ENCODE measurements around the gene LACRT. TPM values are rescaled to one million over a fixed set of nuclear protein-coding genes. Genes with fewer than 3 reads are reported as not detected.

Gene LACRT
- total and polyA plus RNA-seq, 9 of the 15 experiments (the other 6 are each of a cell fraction or from before 2014, with no cell fraction given), result not detected

DNA sequence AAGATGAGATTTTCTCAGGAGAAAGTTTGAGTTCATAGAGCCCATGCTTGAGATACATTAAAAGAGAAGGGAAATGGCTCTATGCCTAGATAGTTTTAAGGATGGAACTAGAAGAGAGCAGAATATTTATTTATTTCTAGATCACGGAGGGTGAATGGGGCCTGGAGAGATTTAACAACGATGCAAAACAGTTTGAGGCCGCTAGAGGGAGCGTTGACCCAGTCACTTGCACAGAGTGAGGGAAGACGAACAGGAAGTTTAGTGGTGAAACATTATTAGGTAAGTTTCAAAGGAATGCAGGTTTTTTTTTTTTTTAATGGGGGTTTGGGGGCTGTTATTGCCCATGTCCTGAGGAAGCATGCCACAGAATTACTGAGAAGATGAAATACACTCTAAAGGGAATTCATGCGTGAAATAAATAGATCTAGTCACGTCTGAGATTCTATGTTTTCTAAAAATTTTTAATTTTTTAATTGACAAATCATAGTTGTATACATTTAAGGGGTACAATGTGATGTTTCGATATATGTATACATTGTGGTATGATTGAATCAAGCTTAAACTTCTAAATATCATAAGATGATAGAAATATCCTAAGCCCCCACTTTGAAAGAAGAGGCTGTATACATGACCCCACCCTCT, 31.4 kb downstream of the LACRT start (continued):
- TF ChIP-seq, protein P1, sequence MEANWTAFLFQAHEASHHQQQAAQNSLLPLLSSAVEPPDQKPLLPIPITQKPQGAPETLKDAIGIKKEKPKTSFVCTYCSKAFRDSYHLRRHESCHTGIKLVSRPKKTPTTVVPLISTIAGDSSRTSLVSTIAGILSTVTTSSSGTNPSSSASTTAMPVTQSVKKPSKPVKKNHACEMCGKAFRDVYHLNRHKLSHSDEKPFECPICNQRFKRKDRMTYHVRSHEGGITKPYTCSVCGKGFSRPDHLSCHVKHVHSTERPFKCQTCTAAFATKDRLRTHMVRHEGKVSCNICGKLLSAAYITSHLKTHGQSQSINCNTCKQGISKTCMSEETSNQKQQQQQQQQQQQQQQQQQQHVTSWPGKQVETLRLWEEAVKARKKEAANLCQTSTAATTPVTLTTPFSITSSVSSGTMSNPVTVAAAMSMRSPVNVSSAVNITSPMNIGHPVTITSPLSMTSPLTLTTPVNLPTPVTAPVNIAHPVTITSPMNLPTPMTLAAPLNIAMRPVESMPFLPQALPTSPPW (CRISPR knock-in tag; IDR thresholded peaks at IDR 0.05), result peak; percentile 27; the same call in 1 of the 2 replicates
- no peak for TF ChIP-seq CEBPG (CRISPR knock-in tag; IDR thresholded peaks at IDR 0.05)
- TF ChIP-seq CEBPG (tag; conservative IDR thresholded peaks at IDR 0.05 in 1 of 2, IDR thresholded peaks at IDR 0.05 in 1 of 2), result peak in 1 of 2 experiments; percentile 8; a peak in 1 of 4 replicates
- TF ChIP-seq, protein P2, sequence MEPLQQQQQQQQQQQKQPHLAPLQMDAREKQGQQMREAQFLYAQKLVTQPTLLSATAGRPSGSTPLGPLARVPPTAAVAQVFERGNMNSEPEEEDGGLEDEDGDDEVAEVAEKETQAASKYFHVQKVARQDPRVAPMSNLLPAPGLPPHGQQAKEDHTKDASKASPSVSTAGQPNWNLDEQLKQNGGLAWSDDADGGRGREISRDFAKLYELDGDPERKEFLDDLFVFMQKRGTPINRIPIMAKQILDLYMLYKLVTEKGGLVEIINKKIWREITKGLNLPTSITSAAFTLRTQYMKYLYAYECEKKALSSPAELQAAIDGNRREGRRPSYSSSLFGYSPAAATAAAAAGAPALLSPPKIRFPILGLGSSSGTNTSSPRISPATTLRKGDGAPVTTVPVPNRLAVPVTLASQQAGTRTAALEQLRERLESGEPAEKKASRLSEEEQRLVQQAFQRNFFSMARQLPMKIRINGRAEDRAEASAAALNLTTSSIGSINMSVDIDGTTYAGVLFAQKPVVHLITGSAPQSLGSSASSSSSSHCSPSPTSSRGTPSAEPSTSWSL (CRISPR knock-in tag; IDR thresholded peaks at IDR 0.05; ENCODE audit: borderline replicate concordance), result no peak
- 0 out of 2 replicates have a peak, but pooled peaks have one; percentile 22 for TF ChIP-seq CREM (IDR thresholded peaks at IDR 0.05; ENCODE audit: low read depth)
- TF ChIP-seq, protein P3, sequence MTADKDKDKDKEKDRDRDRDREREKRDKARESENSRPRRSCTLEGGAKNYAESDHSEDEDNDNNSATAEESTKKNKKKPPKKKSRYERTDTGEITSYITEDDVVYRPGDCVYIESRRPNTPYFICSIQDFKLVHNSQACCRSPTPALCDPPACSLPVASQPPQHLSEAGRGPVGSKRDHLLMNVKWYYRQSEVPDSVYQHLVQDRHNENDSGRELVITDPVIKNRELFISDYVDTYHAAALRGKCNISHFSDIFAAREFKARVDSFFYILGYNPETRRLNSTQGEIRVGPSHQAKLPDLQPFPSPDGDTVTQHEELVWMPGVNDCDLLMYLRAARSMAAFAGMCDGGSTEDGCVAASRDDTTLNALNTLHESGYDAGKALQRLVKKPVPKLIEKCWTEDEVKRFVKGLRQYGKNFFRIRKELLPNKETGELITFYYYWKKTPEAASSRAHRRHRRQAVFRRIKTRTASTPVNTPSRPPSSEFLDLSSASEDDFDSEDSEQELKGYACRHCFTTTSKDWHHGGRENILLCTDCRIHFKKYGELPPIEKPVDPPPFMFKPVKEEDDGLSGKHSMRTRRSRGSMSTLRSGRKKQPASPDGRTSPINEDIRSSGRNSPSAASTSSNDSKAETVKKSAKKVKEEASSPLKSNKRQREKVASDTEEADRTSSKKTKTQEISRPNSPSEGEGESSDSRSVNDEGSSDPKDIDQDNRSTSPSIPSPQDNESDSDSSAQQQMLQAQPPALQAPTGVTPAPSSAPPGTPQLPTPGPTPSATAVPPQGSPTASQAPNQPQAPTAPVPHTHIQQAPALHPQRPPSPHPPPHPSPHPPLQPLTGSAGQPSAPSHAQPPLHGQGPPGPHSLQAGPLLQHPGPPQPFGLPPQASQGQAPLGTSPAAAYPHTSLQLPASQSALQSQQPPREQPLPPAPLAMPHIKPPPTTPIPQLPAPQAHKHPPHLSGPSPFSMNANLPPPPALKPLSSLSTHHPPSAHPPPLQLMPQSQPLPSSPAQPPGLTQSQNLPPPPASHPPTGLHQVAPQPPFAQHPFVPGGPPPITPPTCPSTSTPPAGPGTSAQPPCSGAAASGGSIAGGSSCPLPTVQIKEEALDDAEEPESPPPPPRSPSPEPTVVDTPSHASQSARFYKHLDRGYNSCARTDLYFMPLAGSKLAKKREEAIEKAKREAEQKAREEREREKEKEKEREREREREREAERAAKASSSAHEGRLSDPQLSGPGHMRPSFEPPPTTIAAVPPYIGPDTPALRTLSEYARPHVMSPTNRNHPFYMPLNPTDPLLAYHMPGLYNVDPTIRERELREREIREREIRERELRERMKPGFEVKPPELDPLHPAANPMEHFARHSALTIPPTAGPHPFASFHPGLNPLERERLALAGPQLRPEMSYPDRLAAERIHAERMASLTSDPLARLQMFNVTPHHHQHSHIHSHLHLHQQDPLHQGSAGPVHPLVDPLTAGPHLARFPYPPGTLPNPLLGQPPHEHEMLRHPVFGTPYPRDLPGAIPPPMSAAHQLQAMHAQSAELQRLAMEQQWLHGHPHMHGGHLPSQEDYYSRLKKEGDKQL (CRISPR knock-in tag; IDR thresholded peaks at IDR 0.05; ENCODE audit: borderline replicate concordance), result no peak
- no peak for TF ChIP-seq POLR2B (IDR thresholded peaks at IDR 0.05; ENCODE audit: low read depth, partially characterized antibody)
- no peak for TF ChIP-seq SNAPC5 (CRISPR knock-in tag; IDR thresholded peaks at IDR 0.05)

Data from K562 (cell line).